HG02840 (cell line): ENCODE data around the gene FGF11.
A peak's percentile ranks its signal among the peaks of the same experiment; 100 is the strongest.

Experiments used
- ATAC-seq: cut with Tn5 transposase; IDR thresholded peaks from one replicate; pipeline ENCODE4 v1.9.1; 2021; ENCODE audit warnings: mild to moderate bottlenecking, moderate library complexity, moderate number of reproducible peaks; ENCODE audit not compliant: unreplicated experiment, low FRiP score

The FGF11 gene

DNA sequence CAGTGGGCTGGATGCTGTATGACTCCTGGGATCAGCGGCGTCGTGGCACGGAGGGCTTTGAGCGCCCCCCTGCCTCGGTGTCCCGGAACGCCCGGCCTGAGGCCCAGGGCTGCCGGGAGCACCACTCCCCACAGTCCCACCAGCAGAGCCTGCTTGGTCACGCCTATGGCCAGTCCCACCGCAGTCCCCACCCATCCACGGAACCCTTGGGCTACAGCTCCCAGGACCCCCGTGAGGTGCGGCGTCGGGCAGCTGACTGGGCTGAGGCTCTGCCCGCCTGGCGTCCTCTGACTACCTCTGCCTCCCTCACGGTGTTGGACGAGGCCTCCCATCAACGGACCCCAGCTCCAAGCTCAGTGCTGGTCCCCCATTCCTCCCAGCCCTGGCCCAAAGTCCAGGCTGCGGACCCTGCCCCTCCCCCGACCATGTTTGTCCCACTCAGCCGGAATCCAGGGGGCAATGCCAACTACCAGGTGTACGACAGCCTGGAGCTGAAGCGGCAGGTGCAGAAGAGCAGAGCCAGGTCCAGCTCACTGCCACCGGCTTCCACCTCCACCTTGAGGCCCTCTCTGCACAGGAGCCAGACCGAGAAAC is 12.3 kb upstream of the FGF11 start:
- no peak for ATAC-seq

DNA sequence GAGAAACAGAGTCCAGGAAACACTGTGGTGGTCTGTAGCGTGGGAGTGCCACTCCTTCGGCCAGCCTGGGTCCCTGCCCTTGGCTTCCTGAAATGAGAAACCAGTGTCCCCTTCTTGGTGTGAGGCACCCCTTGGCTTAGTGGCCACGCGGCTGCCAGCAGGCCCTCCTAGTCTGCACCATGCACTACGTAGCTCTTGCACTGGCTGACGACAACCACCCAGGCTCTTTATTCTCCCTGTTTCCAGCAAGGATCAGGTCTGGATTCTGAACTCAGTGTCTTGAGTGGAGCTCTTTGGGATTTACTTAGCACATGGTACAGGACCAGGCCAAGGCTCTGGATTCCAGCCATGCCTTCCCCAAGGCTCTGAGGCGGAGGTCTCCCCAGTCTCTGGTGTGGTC is 11.8 kb upstream of the FGF11 start:
- no peak for ATAC-seq

DNA sequence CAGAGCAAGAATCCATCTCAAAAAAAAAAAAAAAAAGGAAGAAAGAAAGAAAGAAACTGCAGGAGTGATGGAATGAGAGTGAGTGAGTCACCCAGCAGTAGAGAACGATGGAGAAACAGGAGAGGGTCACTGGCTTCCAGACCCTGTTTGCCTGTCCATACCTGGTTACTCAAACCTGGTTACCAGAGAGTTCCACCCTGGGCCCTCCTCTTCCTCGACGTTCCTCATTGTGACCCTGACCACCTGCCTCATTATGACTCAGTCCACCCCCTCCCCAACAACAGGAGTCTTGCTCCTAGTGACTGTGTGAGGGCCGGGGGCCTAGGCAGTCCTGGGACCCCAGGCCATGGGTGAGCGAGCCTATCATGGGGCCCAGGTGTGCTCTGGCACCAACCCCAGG is 10.8 kb upstream of the FGF11 start, which contains the start of gene SPEM3:
SPEM3 (plus strand) TSS at position 301 of the 400 bp plus-strand sequence; CDS start at position 347, 46 bp downstream.
- ATAC-seq: no peak

DNA sequence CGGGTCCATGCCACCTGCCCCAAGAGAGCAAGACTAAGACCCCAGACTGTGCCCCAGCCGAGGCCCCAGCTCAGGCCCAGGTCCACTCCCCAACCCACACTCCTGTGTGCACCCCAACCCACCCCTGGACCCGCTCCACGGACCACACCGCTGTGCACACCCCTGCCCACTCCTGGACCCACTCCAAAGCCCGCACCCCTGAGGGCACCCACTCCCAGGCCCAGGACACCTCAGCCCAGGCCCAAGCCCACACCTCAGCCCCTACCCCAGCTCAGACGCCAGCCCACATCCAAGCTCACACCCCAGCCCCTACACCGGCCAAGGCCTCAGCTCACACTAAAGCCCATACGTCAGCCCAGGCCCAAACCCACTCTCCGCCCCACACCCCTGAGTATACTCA is 9.6 kb upstream of the FGF11 start:
- ATAC-seq: no peak

DNA sequence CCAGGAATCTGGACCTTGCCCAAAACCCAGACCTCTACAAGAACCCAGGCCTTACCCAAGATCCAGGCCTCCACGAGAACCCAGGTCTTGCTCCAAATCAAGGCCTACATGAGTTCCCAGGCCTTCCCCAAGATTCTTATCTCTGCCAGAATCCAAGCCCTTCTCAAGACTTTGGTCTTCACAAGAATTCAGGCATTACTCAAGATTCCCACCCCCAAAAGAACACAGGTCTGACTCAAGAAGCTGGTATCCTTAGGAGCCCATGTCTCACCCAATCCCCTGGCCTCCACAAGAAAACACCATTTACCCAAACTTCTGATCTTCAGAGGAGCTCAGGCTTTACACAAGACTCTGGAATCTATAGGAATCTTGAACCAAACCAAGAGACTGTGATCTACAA is 8.1 kb upstream of the FGF11 start:
- no peak for ATAC-seq

DNA sequence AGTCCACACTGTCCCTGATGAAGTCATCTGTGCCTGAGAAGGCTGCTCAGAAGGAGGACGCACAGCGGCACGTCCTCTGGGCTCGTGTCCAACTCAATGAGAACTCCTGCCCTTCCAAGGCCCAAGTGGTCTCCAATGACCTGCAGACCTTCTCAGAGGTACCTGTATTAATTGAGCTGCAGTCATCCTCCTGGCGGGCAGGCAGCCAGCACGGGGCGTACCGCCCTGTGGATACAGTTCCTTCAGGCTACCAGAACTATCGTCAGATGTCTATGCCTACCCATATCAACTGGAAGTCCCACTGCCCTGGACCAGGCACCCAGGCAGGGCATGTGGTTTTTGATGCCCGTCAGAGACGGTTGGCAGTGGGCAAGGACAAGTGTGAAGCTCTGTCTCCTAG is 7.0 kb upstream of the FGF11 start:
- no peak for ATAC-seq

DNA sequence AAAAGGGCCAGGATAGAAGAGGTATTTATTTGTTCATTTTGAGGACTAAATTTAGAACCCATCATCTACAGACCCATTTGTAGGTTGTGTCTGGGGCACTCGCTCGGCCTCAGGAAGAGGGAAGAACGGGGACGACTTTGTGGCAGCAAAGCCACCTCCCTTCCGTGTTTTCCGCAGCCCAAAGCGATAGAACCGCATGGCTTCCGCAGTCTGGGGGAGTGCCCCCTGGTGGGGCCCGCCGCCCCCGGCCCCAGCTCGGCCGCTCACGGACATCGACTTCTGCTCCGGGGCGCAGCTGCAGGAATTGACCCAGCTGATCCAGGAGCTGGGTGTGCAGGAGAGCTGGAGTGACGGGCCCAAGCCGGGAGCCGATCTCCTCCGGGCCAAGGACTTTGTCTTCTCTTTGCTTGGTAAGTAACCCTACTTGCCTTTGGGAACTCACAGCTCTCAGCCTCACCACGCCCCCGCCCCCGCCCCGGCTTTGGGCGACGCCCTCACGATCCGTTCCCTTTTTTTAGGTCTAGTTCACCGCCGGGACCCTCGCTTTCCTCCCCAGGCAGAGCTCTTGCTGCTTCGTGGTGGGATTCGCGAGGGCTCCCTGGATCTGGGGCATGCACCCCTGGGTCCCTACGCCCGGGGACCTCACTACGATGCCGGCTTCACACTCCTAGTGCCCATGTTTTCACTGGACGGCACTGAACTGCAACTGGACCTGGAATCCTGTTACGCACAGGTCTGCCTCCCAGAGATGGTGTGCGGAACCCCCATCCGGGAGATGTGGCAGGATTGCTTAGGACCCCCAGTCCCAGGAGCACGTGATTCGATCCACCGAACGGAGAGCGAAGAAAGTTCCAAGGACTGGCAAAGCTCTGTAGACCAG is 3.4 kb upstream of the FGF11 start:
- ATAC-seq: peak; percentile 16

DNA sequence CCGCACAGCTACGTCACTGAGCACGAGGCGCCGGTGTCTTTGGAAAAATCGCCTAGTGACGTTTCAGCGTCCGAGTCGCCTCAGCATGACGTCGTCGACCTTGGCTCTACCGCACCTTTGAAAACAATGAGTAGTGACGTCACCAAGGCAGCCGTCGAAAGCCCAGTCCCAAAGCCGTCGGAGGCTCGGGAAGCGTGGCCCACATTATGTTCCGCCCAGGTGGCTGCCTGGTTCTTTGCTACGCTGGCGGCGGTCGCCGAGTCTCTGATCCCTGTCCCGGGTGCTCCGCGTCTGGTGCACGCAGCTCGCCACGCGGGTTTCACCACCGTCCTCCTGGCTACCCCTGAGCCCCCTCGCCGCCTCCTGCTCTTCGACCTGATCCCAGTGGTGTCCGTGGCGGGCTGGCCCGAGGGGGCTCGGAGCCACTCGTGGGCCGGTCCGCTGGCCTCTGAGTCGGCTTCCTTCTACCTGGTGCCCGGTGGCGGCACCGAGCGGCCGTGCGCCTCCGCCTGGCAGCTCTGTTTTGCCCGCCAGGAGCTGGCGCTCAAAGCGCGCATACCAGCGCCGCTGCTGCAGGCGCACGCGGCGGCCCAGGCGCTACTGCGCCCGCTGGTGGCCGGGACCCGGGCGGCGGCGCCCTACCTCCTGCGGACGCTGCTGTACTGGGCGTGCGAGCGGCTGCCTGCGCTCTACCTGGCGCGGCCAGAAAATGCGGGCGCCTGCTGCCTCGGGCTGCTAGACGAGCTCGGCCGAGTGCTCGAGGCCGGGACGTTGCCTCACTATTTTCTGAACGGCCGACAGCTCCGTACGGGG is 2.5 kb upstream of the FGF11 start:
- no peak for ATAC-seq

DNA sequence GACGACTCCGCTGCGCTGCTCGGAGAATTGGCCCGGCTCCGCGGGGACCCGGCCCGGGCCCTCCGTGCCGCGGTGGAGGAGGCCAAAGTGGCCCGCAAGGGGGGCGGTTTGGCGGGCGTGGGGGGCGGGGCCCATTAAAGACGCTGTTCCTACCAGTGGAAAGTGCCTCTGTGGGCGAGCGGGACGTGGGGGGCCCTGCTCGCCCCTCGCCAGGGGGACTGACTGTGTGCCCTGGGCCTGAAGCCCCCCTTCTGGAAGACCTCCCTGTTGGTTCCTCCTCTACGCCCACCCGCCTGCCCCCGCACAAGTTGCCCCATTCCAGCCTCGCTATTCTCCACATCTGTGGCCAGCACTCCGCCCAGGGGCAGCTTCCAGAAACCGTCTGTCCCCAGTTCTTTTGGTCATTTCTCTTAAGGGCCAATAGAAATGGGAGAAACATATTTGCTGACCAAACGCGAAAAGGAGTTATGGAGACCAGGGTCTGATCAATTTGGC is 1.9 kb upstream of the FGF11 start:
- no peak for ATAC-seq

DNA sequence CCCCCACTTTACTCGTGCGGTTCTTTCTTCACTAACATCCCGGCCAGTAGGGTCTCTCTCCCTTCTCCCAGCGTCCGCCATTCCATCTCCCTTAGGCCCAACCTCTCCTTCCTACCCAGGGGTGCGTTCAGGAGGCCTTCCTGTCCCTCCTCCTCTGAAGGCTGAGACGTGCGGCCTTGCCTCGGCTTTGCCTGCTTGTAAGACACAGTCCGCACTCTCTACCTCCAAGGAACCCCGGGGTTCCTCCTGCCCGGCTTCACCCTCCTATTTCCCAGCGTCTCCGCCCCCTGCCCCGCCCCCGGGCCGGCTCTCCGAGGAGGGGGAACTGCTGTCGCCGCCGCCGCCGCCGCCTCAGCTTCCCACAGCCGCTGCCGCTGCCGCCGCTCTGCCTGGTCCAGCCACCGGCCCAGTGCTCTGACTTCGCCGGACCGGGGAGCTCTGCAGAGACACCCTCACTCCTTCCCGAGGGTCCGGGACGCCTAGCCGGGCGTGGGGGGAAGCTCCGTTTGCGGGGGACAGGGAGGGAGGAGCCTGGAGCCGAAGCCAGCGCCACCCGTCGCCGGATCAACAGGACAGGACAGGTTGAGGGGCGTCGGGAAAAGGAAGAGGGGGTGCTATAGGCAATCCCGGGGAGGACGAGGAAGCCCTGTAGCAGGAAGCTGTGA is 1.2 kb upstream of the FGF11 start:
- no peak for ATAC-seq

DNA sequence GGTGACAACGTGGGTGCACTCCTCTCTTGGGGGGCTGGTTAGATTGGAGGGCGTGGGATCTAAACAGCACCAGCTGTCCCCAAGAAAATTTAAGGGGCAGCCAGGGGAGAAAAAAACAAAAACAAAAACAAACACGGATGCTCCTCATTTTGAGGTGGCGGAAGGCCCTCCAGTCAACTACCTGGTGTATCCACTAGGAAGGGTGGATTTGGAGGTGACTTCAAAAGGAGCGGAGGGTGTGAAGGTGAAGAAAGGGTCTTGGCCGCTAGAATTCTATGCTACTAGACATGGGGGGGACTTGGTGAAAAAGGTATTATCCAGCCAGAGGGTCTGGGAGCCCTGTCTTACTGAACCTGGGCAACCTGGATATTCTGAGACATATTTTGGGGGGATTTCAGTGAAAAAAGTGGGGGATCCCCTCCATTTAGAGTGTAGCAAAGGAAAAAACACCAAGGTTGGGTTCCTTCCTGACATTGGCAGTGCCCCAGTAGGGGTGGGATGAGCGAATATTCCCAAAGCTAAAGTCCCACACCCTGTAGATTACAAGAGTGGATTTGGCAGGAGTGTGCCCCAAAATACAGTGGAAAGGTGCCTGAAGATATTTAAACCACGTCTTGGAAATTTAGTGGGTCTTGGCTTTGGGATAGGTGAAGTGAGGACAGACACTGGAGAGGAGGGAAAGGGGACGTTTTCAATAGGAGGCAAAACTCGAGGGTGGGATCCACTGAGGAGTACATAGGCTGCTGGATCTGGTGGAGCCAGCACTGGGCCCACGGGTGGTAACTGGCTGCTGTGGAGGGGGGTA is 454 bp upstream of the FGF11 start:
- ATAC-seq: no peak

DNA sequence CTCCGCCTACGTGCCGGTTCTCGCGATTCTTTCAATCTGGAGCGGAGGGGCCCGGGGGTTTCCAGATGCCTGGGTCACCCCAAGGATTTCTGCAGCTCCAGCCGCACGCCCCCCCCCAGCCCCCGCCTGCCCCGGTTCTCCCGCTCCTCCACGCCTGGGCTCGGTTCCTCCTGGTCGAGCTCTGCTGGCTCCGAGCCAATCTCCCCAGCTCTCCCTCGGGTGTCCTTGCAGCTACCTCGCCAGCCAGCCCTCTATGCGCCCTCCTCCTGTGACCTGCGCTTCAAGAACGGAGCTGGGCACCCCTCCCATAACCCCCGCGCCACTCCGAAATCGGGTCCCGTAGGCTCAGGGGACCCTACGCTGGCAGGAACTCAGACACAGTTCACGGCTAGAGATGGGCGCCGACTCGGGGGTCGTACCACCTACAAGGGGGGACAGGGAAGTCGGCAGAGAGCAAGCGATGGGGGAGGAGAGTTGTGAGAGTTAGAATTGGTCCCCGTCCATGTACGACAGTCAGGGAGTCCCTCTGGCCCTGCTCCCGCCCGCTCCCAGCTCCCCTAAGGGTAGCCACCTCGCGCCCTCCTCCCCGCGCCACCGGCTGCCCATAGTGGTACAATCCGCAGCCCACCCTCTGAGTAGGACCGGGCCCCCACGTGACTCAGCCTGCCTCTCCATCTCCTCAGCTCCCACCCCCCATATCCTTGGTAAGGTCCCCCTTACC is 961 bp downstream of the FGF11 start:
- ATAC-seq: no peak

DNA sequence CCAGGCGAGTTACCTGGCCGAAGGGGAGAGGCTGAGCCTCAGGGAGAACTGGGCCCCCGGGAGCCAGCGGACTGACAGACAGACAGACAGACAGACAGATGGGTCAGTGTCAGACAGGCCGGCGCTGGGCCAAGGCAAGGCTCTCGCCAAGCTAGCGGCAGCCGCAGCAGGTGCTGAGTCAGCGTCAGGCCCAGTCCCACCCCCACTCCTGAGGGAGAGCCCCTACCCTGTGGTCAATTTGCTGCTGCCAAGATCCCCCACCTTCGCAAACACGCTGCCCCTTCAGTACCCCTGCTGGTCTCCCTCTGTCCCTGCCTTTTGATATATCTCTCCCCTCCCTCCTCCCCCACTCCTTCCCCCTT is 1.5 kb downstream of the FGF11 start:
- no peak for ATAC-seq

DNA sequence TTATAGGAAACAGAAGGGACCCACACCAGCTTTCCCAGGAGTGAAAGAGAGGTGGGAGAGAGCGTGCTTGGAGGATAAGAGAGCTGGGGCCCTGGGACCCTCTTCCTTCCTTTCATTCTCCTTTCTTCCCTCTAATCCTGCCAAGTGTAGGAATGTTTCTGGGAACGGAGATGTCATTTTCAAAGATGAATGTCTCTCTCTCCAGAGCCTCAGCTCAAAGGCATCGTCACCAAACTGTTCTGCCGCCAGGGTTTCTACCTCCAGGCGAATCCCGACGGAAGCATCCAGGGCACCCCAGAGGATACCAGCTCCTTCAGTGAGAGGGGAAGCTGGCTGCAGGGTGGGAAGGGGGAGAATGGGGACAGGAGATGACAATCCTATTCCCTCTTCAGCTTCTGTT is 2.0 kb downstream of the FGF11 start:
- no peak for ATAC-seq

DNA sequence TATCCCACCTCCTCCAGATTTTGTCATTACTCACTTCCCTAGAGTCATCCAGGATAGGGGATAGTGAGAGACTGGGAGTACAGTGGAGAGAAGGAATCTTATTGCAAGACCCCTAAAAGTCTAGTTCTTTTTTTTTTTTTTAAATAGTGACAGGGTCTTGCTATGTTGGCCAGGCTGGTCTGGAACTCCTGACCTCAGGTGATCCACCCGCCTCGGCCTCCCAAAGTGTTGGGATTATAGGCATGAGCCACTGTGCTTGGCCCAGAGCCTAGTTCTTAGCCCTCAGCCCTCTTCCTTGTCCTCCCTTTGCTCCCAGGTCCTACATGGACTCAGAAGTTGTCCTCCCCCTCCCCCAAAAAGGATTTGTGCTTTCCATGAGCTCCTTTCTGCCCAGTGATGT is 2.8 kb downstream of the FGF11 start:
- ATAC-seq: no peak

DNA sequence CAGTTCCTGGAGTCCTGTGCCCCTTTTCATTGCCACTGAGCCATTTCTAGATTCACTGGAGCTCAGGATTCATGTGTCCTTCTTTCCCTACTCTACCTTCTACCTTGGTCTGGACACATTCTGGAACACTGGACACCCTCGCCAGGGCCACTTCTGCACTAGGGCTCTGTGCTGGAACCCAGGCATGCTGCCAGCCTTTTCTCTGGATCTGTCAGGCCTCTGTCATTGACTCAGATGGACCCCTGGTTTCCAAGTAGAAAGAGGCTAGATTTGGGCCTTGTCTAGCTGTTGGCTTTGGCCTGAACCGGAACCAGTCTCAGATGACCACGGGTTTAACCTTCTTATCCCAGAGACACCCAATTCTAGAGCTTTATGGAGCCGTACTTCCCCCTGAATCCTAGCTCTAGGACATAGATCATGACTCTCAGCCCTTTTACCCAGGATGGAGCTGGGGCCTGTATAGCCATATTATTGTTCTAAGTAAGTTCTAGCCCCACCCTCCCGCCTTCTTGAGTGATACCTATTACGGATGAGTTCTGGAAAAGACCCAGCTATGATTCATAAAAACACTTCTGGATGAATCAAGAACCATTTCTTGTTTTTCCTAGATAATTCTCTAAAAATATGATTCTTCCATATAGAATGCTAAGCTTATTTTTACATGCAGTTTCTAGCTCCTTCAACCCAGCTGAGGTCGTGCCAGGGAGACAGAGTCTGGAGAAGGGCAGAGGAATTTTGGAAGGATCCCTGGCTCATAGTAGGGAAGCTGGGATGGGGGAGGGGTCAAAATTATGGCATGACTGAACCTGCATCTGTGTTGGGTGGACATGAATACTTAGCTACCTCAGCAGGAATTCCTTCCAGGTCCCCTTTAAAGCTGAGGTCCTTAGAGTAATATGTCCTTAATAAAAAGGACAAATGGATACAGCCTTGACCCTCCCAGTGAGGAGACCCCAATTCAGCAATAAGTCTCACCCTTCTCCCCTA is 4.5 kb downstream of the FGF11 start:
- ATAC-seq: no peak

DNA sequence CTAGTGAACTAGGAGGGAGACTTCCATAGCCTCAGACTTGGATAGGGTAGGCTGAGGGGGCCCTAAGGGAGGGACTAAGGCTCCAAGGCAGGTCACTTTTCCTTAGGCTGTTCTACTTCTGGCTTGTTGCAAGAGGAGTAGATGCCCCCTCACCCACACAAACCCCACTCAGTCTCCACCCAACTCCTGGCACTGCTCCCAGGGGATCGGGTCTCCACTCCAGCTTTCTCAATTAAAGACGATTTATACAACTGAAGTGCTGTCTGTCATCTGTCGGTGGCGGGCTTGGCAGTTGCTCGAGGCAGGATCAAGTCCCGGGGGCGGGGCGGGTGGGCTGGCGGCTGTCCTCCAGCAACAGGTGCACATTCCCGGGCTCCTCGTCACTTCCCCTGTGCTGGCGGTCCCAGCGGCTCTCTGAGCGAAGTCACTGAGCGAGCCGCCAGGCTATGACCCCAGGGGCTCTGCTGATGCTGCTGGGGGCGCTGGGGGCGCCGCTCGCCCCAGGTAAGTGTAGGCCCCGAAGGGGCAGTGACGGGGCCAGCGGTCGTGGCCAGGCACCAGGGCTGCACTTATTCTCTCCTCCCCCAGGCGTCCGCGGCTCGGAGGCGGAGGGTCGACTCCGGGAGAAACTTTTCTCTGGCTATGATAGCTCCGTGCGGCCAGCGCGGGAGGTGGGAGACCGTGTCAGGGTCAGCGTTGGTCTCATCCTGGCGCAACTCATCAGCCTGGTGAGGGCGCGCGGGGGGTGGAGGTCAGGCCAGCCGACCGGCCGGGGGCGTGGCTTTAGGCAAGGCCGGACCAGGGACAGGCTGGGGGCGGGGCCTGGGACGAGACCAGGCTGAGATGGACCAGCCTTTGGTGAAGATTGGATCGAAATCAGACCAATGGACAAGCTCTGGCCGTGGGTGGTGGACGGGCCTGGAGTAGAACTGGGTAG is 5.6 kb downstream of the FGF11 start, which contains the start of gene CHRNB1:
CHRNB1 (plus strand) TSS at position 380 of the 937 bp plus-strand sequence; CDS start at position 447, 67 bp downstream.
- ATAC-seq: no peak
